Measurements from ENCODE around the gene TUBB4B.

Gene TUBB4B

DNA sequence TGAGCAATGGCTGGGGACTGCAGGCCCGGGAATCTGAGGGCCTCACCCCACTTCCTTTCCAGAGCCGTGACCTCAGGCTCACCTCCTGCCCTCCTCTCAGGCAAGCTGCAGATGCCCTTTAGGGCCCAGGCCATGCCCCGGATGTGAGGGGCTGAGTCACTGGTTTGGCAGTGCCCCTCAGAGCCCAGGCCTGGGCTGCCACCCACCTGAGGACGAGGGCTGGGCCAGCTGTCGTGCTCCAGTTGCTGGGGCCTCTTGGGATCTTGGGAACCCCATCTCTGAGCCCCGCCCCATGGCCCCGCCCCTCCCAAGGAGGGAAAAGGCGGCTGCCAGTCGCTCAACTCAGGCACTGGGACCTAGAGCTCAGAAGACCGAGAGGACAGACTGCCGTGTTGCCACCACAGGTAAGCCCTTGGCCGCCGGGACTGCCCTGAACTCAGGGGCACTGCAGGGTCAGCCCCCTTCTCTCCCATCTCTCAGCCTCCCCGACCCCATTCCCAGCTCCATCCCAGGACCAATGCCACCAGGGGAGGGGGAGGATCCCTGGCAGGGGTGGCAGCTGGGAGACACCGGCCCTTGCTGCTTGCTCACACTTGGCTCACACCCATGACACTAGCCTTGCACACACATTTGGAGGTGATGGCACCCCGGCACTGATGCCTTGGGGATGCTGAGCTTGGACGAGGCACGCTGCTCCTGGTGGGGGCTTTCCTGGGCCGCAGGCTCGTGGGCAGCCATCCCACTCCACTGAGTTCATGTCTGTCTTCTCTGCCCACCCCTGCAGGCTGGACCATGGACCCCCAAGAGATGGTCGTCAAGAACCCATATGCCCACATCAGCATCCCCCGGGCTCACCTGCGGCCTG, 16.0 kb upstream of the TUBB4B start, which contains the start of gene CYSRT1:
CYSRT1 (plus strand) TSS at position 345 of the 865 bp plus-strand sequence; CDS start at position 793, 448 bp downstream.
- DNase-seq (ENCODE audit: extremely low spot score, insufficient read length, low read depth) (no peak), FAIRE-seq (no peak)

DNA sequence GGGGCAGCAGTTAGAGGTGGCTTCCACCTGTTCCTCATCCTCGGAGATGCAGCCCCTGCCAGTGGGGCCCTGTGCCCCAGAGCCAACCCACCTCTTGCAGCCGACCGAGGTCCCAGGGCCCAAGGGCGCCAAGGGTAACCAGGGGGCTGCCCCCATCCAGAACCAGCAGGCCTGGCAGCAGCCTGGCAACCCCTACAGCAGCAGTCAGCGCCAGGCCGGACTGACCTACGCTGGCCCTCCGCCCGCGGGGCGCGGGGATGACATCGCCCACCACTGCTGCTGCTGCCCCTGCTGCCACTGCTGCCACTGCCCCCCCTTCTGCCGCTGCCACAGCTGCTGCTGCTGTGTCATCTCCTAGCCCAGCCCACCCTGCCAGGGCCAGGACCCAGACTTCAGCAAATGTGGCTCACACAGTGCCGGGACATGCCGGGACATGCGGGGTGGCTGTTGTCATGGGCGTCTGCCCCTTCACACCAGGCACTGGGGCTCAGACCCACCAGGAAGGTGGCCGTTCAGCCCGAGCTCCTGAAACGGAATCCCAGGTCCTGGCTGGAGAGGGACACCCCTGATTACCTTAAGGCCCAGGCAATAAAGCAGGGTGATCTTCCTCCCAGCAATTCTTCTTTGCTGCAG, 15.3 kb upstream of the TUBB4B start:
- no peak for DNase-seq (ENCODE audit: extremely low spot score, insufficient read length, low read depth)
- FAIRE-seq: no peak

DNA sequence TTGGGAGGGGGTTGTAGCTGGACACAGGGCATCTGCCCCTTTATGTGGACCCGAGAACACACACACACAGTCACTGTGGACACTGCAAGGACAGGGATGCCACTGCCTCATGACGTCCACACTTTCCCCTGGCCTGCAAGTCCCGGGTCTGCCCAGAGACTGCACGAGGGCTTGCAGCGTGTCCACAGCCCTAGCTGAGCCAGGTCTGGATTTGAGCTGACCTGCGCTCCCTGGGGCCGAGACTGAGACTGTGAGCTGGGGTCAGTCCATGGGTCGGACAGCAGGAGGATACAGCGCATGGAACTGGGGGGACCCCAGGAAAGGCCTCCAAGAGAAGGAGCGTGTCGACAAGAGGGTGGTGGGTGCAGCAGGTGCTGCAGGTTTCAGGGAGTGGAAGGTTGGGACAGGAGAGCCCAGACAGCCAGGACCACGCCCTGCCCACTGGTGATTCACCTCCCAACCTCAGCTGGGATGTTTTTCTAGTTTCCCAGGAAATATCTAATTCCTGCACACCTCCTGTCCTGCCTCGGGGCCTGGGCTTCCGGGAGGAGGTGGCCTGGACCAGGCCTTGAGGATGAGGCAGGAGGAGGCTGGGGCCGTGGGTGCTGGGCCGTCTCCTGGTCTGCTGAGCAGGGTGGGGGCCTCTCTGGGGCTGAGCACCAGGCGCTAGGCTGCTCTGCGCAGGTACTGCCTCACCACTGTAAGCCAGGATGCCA, 14.6 kb upstream of the TUBB4B start:
- FAIRE-seq (no peak), DNase-seq (ENCODE audit: extremely low spot score, insufficient read length, low read depth) (no peak)

DNA sequence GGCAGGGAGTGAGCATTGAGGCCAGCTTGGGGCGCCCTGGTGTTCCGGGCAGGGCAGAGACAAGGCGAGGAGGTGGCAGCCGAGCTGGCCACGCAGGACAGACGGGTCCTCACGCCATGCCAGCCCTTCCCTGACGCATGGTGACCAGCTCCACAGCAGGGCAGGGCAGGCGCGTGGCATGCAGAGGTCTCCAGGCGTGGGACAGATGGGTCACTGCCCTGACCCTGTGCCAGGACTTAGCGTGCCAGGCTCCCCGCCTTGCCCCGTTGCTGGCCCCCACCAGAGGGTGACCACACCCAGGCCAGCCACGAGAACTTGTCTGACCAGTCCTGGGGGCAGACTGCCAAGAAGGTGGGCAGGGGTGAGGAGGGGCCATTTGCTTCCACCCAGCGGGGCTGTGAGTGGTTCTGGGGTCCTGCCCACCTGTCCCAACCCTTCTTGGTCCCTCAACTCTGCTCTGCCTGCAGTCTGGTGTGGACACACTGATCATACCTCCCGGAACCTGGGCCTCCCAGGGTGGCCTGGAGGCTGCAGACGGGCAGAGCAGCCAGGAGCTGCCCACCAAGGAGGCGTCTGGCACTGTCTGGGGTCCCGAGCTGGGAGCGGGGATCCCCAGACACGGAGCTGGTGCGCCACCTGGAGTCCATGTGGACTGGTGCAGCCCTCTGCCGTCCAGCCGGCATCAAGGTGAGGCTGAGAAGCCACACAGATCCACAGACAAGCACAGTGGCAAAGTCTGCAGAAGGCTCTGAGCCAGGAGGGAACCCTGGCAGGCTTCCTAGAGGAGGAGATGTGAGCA, 13.8 kb upstream of the TUBB4B start, which contains the start of gene RNF224:
RNF224 (plus strand) TSS at position 449 of the 799 bp plus-strand sequence. CDS start 834 bp downstream, outside the sequence.
- peak; percentile 84 for FAIRE-seq
- DNase-seq (ENCODE audit: extremely low spot score, insufficient read length, low read depth): peak; percentile 59

DNA sequence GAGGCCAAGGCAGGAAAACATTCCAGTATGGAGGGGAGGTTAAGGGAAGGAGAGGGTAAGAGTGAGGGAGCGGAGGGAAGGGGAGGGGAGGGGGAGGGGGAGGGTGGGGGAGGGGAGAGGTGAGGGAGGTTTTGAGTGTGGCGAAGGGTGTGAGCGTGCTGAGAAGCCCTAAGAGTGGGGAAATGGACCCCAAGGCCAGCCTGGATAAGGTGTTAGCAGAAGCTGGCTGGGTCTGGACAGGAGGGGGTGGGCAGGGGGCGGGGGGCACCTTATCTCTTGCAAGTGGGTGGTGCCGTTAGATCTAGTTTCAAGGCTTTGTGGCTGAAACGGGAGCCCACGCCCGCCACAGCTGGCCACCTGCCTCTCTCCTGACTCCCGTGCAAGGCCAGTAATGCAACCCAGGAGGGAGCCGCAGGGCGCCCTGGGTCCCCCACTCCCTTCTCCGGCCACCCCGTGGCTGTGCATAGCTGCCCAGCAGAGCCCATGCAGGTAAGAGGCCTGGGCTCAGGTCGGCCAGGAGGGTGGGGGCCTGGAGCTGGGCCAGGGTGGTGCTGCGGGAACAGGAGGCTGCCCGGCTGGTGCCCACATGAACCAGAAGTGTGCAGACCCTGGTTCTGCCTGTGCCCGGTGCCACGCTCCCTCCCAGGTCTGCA, 13.1 kb upstream of the TUBB4B start:
- FAIRE-seq (no peak), DNase-seq (ENCODE audit: extremely low spot score, insufficient read length, low read depth) (no peak)

DNA sequence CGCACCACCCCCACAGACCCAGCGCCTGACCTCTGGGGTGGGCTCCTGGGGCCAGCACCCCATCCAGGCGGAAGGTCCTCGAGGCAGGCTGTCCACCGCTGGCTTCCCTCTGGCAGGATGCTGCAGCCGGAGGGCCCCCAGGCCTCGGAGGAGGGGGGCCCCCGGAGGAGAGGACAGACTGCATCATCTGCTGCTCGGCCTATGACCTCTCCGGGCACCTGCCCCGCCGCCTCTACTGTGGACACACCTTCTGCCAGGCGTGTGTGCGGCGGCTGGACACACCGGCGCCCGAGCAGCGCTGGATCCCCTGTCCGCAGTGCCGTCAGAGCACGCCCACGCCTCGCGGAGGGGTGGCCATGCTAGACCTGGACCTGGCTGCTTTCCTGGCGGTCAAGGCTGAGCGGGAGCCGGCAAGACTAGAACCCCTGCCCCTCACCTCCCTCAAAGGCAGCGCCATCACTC, 12.6 kb upstream of the TUBB4B start:
- no peak for DNase-seq (ENCODE audit: extremely low spot score, insufficient read length, low read depth)
- no peak for FAIRE-seq

DNA sequence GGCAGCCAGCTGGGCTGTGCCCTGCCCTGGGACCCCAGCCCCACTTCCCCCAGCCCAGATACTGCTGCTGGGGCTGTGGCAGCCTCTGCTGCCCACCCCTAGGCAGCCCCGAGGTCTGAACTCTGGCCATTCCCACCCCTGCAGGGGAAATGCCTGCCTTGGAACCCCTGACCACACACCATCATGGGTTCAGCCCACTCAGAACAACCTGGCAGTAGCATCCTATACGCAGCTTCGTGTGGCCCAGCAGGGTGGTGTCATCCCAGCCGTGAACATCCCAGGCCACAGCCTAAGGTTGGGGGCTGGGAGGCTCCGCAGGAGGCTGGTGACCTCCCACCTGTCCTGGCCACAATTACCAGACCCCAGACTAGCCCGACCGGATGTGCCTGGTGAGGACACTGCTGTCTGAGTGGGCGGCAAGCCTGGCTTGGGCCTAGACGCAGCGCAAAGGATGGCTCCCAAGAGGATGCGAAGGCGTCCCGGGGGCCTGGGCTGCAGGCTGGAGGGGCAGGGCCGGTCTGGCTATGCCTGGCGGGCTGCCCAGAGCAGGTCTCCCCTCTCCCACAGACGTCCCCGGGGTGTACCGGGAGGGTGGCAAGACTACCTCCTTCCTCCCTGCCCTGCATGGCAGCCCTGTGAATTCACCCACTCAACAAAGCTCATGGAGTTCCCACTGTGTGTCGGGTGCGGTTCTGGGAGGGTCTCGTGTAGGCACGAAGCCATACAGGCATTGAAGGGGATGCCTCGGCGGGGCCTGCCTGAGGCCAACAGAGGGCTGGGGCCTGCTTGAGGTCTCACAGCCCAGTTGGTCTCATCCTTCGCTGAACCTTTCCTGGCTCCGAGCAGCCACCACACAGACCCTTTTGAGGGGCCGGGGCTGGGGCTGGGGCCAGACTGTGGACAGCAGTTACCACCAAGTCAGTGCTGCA, 11.9 kb upstream of the TUBB4B start:
- FAIRE-seq (no peak), DNase-seq (ENCODE audit: extremely low spot score, insufficient read length, low read depth) (no peak)

DNA sequence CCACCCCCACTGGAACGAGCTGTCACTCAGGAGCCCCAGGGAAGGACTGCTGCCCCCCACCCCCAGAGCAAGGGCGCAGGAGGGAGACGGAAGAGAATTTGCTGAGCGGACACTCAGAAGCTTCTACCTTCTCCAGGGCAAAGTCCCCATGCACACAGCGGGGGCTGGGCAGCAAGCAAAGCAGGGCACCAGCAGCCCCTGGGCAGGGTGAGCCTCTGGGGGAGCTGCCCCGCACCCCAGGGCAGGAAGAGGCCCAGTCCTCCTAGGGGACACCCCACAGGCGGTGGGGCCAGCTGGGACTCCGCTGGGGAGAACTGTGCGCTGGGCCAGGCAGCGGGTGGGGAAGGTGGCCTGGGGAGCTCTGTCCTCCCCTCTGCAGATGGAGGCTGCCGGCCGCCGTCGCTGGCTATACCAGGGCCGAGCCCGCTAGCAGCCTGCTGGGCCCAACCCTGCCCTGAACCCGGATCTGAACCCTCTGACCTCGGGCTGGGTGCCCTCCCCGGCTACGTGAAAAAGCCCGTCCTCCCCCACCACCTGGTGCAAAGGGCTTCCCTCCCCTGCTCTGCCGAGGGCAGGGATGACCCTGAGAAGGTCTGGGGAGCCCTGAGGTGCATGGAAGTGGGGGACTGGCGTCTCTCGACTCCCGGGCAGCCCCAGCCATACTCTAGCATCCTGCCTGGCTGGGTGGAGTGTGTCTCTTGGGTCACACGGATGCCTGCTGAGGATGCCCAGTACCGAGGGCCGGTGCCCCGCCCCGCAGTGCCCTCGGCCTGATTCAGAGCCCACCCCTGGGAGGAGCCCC, 11.0 kb upstream of the TUBB4B start:
- no peak for FAIRE-seq
- no peak for DNase-seq (ENCODE audit: extremely low spot score, insufficient read length, low read depth)

DNA sequence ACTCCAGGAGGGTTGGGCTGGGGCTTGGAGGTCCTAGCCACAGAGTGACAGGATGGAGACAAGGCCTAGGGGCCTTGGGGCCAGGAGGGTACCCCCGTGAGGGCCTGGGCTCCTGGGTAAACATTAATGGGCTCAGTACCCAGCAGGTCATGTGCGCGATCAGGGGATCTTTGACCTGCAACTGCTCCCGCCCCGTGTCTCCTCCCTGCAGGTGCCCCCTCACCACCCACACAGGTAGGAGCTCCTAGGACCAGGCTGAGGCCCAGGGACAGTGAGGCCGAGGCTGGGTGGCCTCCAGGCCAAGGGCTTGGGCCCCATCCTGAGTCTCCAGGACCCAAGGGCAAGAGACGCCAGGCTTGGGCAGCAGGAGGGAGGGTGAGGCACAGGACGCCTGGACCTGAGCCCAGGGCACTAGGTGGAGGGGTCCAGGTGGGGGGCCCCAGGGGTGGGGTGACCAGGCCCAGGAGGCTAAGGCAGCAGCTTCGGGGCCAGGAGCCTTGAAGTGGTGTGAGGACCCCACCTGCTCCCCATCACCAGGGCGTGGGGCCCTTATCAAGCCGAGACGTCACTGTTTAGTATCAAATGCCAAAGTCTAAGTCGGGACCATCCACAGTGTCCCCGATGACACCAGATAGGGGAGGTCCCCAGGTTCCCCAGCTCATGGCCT, 10.2 kb upstream of the TUBB4B start, which contains the start of gene SLC34A3:
SLC34A3 (plus strand) TSS at position 197 of the 667 bp plus-strand sequence. CDS start 802 bp downstream, outside the sequence.
- FAIRE-seq (no peak), DNase-seq (ENCODE audit: extremely low spot score, insufficient read length, low read depth) (no peak)

DNA sequence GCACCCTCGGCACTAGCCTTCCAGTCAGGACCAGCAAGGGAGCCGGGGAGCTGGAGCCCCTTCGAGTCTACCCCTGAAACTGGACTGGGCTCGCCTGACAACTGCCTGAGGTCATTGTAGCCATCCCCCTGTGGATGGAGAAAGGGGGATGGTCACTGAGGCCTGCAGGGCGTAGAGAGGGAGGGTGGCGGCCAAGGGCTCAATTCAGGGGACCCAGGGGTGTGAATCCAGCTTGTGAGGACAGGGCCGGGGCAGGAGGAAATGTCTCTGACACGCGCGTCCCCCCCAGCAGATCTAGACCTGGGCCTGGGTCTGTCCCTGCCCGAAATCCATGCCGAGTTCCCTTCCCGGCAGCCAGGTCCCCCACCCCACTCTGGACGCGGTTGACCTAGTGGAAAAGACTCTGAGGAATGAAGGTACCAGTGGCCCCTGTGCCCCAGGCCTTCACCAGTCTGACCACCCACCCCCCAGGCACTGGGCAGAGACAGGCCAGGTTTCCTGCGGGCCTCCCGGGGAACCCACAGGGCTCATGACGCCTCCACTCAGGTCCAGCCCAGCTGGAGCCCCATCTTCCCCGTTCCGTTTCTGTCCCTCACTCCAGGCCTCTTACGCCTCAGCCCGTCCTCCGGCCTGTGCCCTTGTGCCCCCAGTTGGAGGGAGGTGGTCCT, 9.6 kb upstream of the TUBB4B start:
- no peak for DNase-seq (ENCODE audit: extremely low spot score, insufficient read length, low read depth)
- FAIRE-seq: no peak

DNA sequence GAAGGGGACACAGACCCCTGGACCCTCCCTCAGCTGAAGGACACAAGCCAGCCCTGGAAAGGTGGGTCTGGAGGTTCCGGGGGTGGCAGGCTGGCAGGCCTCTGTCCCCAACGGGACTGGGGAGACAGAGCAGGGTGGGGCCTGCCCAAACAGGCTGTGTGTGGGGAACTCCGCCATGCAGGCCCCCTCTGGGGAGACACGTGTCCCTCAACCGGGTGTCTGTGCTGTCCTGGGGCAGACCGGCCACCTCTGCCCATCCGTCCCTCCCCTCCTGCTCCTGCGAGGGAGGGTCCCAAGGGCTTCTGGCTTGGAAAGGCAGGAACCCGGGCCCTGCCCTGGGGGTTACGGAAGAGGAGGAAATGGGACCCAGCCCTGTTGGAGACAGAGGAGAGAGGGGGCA, 9.0 kb upstream of the TUBB4B start:
- no peak for FAIRE-seq
- no peak for DNase-seq (ENCODE audit: extremely low spot score, insufficient read length, low read depth)

DNA sequence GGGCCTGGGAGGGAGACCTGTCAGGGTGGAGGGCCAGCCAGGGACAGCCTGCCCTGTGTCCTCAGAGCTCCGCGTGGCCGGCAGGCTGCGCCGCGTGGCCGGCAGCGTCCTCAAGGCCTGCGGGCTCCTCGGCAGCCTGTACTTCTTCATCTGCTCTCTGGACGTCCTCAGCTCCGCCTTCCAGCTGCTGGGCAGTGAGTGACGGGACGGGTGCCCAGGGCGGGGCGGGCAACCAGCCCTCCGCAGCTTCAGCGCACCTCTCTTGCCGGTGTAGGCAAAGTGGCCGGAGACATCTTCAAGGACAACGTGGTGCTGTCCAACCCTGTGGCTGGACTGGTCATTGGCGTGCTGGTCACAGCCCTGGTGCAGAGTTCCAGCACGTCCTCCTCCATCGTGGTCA, 8.6 kb upstream of the TUBB4B start:
- DNase-seq (ENCODE audit: extremely low spot score, insufficient read length, low read depth) (no peak), FAIRE-seq (no peak)

DNA sequence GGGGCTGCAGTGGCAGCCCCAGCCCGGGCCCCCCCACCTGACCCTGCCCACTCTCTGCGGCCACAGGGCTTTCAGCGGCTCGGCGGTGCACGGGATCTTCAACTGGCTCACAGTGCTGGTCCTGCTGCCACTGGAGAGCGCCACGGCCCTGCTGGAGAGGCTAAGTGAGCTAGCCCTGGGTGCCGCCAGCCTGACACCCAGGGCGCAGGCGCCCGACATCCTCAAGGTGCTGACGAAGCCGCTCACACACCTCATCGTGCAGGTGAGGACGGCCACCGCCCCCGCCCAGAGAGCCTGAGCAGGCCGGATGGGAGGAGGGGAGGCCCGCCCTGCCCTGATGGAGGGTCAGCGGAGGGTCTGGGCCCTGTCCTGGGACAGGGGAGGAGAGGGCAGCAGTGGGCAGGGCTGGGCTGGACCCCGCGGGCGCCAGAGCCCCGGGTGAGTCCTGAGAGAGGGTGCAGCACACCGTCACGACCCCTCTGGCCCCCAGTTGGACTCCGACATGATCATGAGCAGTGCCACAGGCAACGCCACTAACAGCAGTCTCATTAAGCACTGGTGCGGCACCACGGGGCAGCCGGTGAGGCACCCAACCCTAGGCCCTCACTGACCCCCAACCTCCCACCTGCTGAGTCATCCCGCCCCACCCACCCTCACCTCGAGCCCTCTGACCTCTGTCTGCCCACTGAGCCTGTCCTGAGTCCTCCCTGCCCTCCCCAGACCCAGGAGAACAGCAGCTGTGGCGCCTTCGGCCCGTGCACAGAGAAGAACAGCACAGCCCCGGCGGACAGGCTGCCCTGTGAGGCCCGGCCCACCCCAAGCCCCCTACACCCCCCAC, 7.7 kb upstream of the TUBB4B start:
- FAIRE-seq: no peak

DNA sequence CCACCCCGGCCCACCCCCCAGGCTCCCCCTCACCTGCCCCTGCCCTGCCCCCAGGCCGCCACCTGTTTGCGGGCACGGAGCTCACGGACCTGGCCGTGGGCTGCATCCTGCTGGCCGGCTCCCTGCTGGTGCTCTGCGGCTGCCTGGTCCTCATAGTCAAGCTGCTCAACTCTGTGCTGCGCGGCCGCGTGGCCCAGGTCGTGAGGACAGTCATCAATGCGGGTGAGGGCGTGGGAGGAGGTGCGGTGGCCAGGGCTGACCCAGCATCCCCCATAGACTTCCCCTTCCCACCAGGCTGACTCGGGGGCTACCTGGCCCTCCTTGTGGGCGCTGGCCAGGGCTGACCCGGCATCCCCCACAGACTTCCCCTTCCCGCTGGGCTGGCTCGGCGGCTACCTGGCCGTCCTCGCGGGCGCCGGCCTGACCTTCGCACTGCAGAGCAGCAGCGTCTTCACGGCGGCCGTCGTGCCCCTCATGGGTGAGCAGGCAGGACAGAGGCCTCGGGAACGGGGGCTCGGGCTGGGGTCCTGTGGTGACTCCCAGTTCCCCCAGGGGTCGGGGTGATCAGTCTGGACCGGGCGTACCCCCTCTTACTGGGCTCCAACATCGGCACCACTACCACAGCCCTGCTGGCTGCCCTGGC, 6.9 kb upstream of the TUBB4B start:
- DNase-seq (ENCODE audit: extremely low spot score, insufficient read length, low read depth) (no peak), FAIRE-seq (no peak)

More for the DNA sequence above, 7.7 kb upstream of the TUBB4B start:
- DNase-seq (ENCODE audit: extremely low spot score, insufficient read length, low read depth): no peak

Measured in GM18507 (cell line).